ENCODE data around the gene KDM6A. TPM values are rescaled to one million over a fixed set of nuclear protein-coding genes. Genes with fewer than 3 reads are reported as not detected.

The KDM6A gene
- total and polyA plus RNA-seq, 9 of the 15 experiments (the other 6 are each of a cell fraction or from before 2014, with no cell fraction given) = 8.4 to 34.3 (median 22.9) TPM

- TF ChIP-seq PPARD (CRISPR knock-in tag; IDR thresholded peaks at IDR 0.05) = no peak
- no peak for TF ChIP-seq TAF7 (tag; IDR thresholded peaks at IDR 0.05)
- no peak for TF ChIP-seq ERF (CRISPR knock-in tag; IDR thresholded peaks at IDR 0.05)
- no peak for TF ChIP-seq ZNF395 (CRISPR knock-in tag; IDR thresholded peaks at IDR 0.05)
- TF ChIP-seq GABPA (tag; conservative IDR thresholded peaks at IDR 0.05; ENCODE audit: low read depth) = no peak
- ChIA-PET POLR2A (no interaction called here), CTCF (ENCODE audit: low intra/inter-chr PET ratio) (no interaction called here)
- no peak overlapping the region for H3K27ac ChIP-seq (ENCODE audit: extremely low read depth, low read depth, low read length)
- no peaks in the 10 kb centered on the region for H3K27me3 ChIP-seq (ENCODE audit: control insufficient read depth in 2 of 2, insufficient read depth in 2 of 2, low read length in 2 of 2)
- no peak overlapping the region for H3K4me2 ChIP-seq (ENCODE audit: insufficient read depth, low read length)
- H3K9me1 ChIP-seq (ENCODE audit: control insufficient read depth, insufficient read depth, low read length) = no peaks in the 10 kb centered on the region
- peaks cover 35% of the 10 kb centered on the region for H3K79me2 ChIP-seq (ENCODE audit: control insufficient read depth, insufficient read depth, low read length)
- no TSS peak for BruUV-seq (replicated peaks)
- no peaks in the 10 kb centered on the region for H3K9me3 ChIP-seq (replicated peaks; ENCODE audit: control insufficient read depth, insufficient read depth, low read depth, low read length)
- intact Hi-C loops (cut with micrococcal nuclease) = no loop called here
- no peak overlapping the region for H3K9ac ChIP-seq (ENCODE audit: insufficient read depth in 1 of 2, low read depth in 2 of 2, low read length in 2 of 2)
- no peak overlapping the region for H3K4me3 ChIP-seq
- H3K4me1 ChIP-seq (replicated peaks in 1 of 2; ENCODE audit: control insufficient read depth in 2 of 2, insufficient read depth in 2 of 2, low read length in 2 of 2) = peaks cover 0 to 3% of the 10 kb centered on the region in 2 experiments; a peak in 3 of 5 replicates
- DNase-seq (ENCODE audit: extremely low read depth in 1 of 4, low spot score in 3 of 4) (no peak), FAIRE-seq (no peak), ATAC-seq (no peak)
- H3K36me3 ChIP-seq (ENCODE audit: control insufficient read depth, insufficient read depth, low read length) = 0 out of 3 replicates have a peak, but pooled peaks cover 4% of the 10 kb centered on the region
- no peak overlapping the region for H2AFZ ChIP-seq (ENCODE audit: low read depth, low read length)
- in situ Hi-C loops (cut with MboI) = no loop called here
- WGBS (ENCODE audit: insufficient coverage, low coverage, missing lambda C conversion rate) = 91% methylated on average over 12 of the region's 16 CpGs
- no peaks in the 10 kb centered on the region; the same call in 1 of the 2 replicates for H4K20me1 ChIP-seq (replicated peaks; ENCODE audit: control insufficient read depth, insufficient read depth, low read length)
Measured at GRCh38 chrX:44989995-44990770, 117.2 kb downstream of the KDM6A start.
